Heart left ventricle (tissue), 13 donors: ENCODE results near the gene RACK1.

Experiments used
- CTCF ChIP-seq, 12 donors: fragments of 200-600 bp; sonication (generic) in 4 of 12; IDR thresholded peaks; one replicate each; pipeline versions ENCODE4 v1.5.0 to v1.8.0; 2018 to 2022; ENCODE audit warnings: antibody characterized with exemption in 12 of 12, mild to moderate bottlenecking in 5 of 12
- POLR2A ChIP-seq, 2 donors: fragments of 450-650 bp; IDR thresholded peaks; one replicate each; pipeline ENCODE4 v1.6.1; 2017; ENCODE audit warnings: antibody characterized with exemption in 2 of 2, mild to moderate bottlenecking in 2 of 2, moderate library complexity in 2 of 2
- donor health status: ischemic (EF 13 %, LVEDD 7.1; RV severe dilation, severe dysfunction).
- donor health status: DM: no; HTN: yes; CAD: no.
- donor health status: DM: no; HTN: no; CAD: no.
- donor health status: ischemic (EF 25% LVEDD 6.9; RV normal size, moderate dysfunction).
- donor health status: ischemic (EF 25% LVEDD 5.7; RV mildly dilated, moderate dysfunction).
- donor health status: ischemic (EF 35%, LVEDD 5.7; RV mildly dilated, moderate dysfunction).
- donor health status: nonischemic (EF 11% LVEDD 7.7; RV severe dilation, severe dysfunction).
- donor health status: DM: yes; HTN: yes; CAD: no.
- donor health status: PGD.
- donor health status: ischemic (EF 29% LVEDD 5.4; RV normal size, mild dysfunction).
- donor health status: nonischemic (EF 23%, LVEDD 6.1; RV moderate dilation, normal function).

- no peak for TF ChIP-seq POLR2A (IDR thresholded peaks at IDR 0.05)
- TF ChIP-seq CTCF (IDR thresholded peaks at IDR 0.05) = no peak
Observed at GRCh38 chr5:181248277-181248676, 4.6 kb upstream of the RACK1 start.
